ENCODE results near the gene GPR63.
A peak's percentile ranks its signal among the peaks of the same experiment; 100 is the strongest.
"Not testable (repeated sequence)": the region's sequence is repeated elsewhere in the genome, so short reads cannot be mapped to it uniquely, and the experiment has no call there.

Gene GPR63, protein sequence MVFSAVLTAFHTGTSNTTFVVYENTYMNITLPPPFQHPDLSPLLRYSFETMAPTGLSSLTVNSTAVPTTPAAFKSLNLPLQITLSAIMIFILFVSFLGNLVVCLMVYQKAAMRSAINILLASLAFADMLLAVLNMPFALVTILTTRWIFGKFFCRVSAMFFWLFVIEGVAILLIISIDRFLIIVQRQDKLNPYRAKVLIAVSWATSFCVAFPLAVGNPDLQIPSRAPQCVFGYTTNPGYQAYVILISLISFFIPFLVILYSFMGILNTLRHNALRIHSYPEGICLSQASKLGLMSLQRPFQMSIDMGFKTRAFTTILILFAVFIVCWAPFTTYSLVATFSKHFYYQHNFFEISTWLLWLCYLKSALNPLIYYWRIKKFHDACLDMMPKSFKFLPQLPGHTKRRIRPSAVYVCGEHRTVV

DNA sequence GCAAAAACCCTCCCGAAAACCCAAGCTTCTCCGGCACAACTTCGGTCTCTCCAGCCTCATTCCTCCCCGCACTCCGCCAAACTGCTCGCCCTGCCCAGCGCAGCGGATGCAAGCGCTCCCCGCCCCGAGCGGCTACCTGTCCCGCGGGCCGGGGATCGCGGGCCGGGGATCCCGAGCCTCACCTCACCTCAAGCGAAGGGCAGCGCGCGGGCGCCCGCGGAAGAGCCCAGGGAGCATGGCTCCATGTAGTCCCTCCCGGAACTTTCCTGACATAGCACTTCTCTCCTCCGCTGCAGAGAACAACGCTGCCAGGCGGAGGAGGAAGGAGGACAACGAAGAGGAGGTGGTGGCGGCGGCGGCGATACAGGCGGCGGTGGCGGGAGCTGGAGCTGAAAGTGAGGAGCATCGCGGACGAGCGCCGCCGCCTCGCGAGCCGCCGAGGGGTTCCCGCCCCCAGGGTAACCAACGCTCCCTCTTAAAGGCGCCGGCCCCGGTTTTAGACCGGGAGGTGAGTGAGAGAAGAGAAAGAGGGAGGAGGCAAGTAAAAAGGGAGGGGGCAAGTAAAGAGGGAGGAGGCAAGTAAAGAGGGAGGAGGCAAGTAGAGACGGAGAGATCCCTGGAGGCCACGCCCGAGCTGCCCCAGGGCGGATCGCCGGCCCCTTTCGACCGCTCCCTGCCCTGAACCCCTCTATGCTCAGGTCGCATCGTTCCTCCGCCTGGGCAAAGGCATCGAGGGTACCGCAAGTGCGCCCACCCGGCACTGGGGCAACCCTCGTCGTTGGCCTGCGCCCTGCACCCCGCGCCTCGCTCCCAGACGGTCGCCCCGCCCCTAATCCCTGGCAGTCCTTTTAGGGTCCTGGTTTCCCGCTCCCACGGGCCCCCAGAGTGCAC lies at the start of gene GPR63:
GPR63 (minus strand) TSS at position 397 of the 891 bp plus-strand sequence. CDS start 37,746 bp downstream, outside the sequence.
- H3K4me3 ChIP-seq (ENCODE audit: low read depth, low read length) = no peak within 1 kb of the TSS
- no peak for TF ChIP-seq MYC (IDR thresholded peaks at IDR 0.05; ENCODE audit: low read depth, low read length)
- no peak for TF ChIP-seq POLR2A (IDR thresholded peaks at IDR 0.05; ENCODE audit: extremely low read depth, insufficient read length)
- TF ChIP-seq, protein P1, sequence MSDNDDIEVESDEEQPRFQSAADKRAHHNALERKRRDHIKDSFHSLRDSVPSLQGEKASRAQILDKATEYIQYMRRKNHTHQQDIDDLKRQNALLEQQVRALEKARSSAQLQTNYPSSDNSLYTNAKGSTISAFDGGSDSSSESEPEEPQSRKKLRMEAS (IDR thresholded peaks at IDR 0.05; ENCODE audit: low read depth, low read length) = no peak
- TF ChIP-seq, protein P2, sequence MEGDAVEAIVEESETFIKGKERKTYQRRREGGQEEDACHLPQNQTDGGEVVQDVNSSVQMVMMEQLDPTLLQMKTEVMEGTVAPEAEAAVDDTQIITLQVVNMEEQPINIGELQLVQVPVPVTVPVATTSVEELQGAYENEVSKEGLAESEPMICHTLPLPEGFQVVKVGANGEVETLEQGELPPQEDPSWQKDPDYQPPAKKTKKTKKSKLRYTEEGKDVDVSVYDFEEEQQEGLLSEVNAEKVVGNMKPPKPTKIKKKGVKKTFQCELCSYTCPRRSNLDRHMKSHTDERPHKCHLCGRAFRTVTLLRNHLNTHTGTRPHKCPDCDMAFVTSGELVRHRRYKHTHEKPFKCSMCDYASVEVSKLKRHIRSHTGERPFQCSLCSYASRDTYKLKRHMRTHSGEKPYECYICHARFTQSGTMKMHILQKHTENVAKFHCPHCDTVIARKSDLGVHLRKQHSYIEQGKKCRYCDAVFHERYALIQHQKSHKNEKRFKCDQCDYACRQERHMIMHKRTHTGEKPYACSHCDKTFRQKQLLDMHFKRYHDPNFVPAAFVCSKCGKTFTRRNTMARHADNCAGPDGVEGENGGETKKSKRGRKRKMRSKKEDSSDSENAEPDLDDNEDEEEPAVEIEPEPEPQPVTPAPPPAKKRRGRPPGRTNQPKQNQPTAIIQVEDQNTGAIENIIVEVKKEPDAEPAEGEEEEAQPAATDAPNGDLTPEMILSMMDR (IDR thresholded peaks at IDR 0.05; ENCODE audit: low read depth, low read length) = no peak
- DNase-seq (ENCODE audit: low read depth) = peak; percentile 1

DNA sequence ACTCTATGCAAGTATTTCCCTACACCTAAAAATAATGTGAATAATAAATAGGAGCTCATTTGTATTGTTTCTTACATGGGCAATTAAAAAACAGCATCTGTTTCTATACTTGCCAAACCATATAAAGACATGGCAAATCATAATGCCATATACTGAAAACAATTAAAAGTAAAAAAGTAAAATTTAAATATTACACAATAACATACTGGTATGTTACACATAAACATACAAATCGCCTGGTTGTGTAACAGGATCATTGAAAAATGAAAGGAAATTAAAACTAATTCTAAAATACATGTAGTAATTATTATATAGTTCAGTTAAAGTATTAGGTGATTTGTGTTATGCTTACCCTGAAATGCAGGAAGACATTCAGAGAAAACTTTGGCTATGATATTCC lies 49.2 kb upstream of the GPR63 start:
- no peak for DNase-seq (ENCODE audit: low read depth)
- no peak overlapping the region for H3K4me3 ChIP-seq (ENCODE audit: low read depth, low read length)
- TF ChIP-seq, protein P1 (IDR thresholded peaks at IDR 0.05; ENCODE audit: low read depth, low read length) = no peak
- TF ChIP-seq MYC (IDR thresholded peaks at IDR 0.05; ENCODE audit: low read depth, low read length) (no peak), POLR2A (IDR thresholded peaks at IDR 0.05; ENCODE audit: extremely low read depth, insufficient read length) (no peak)
- TF ChIP-seq, protein P2 (IDR thresholded peaks at IDR 0.05; ENCODE audit: low read depth, low read length) = no peak

DNA sequence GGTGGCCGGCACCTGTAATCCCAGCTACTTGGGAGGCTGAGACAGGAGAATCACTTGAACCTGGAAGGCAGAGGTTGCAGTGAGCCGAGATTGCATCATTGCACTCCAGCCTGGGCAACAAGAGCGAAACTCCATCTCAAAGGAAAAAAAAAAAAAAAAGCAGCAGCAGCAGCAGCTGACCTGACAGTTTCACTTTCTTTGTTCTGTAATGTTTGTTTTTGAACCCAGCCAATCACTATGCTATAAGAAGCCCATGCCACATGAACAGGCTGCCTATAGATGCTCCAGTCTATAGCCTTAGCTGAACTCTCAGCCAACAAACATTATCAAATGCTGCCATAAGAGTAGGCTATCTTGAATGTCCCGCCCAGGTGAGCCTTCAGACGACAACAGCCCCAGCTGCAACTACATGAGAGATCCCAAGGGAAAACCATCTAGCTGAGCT lies 47.9 kb upstream of the GPR63 start:
- H3K4me3 ChIP-seq (ENCODE audit: low read depth, low read length); DNase-seq (ENCODE audit: low read depth): not testable (repeated sequence)

DNA sequence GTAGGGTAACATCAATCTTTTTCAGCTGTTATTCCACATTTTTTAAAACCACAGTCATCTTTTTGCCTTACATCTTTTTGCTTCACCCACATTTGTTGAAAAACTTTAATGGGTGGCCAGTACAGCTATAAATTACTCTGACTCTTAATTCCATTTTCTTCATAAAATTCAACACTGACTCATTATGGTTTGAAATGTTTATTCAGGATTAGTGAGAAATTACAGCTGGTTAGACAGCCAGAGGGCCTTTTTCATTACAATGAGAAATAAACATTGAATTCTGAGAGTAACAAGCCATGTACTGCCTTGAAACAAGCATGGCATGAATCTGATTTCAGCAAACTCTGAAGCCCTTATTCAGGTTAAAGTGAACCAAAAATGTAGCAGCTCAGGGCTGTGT lies 40.9 kb upstream of the GPR63 start:
- no peak for TF ChIP-seq POLR2A (IDR thresholded peaks at IDR 0.05; ENCODE audit: extremely low read depth, insufficient read length)
- TF ChIP-seq, protein P2 (IDR thresholded peaks at IDR 0.05; ENCODE audit: low read depth, low read length) = no peak
- TF ChIP-seq, protein P1 (IDR thresholded peaks at IDR 0.05; ENCODE audit: low read depth, low read length) = no peak
- DNase-seq (ENCODE audit: low read depth) = no peak
- H3K4me3 ChIP-seq (ENCODE audit: low read depth, low read length) = no peak overlapping the region

DNA sequence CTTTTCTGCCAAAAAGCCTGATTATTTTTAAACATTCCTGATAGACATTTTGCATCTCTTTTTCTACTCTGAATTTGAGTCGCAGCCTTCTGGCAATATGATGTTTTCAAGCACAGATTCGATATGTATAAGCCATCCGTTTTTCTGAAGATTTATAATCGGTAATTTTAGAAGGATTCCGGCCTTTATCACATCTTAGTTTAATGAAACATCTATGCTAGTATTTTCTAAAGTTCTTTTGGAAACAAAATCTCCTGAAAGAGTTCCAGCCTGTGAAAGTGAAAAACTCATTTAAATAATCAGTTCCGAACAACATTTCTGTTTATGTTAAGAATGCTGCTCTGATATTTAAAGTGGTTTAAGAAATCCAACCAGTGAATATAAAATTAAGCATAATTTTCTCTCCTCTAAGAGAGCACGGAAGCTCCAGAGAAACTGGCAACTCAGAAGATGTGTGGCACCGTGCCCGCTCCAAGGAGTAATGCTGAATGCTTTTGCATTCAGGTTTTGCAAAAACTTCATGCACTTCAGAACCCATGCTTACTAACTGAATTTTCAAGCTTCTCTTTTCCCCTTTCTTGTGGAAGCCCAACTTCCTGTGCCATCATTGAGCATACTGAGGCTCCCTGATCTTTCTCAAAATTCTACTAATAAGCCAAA lies 39.7 kb upstream of the GPR63 start:
- TF ChIP-seq MYC (IDR thresholded peaks at IDR 0.05; ENCODE audit: low read depth, low read length) (no peak), POLR2A (IDR thresholded peaks at IDR 0.05; ENCODE audit: extremely low read depth, insufficient read length) (no peak)
- TF ChIP-seq, protein P2 (IDR thresholded peaks at IDR 0.05; ENCODE audit: low read depth, low read length) = no peak
- TF ChIP-seq, protein P1 (IDR thresholded peaks at IDR 0.05; ENCODE audit: low read depth, low read length) = no peak
- no peak for DNase-seq (ENCODE audit: low read depth)
- H3K4me3 ChIP-seq (ENCODE audit: low read depth, low read length) = no peak overlapping the region

All from NB4 (cell line).